Stimulated activated CD4-positive, alpha-beta T cell treated with anti-CD3 and anti-CD28 coated beads, Interleukin-2, amount 100 ng/mL, for 48 hours (primary cell): ENCODE measurements around the gene C17orf50.

Experiments used
- DNase-seq, 2 donors: peaks; one replicate each; pipeline ENCODE4 v3.0.0-alpha.2; 2020

The C17orf50 gene

DNA sequence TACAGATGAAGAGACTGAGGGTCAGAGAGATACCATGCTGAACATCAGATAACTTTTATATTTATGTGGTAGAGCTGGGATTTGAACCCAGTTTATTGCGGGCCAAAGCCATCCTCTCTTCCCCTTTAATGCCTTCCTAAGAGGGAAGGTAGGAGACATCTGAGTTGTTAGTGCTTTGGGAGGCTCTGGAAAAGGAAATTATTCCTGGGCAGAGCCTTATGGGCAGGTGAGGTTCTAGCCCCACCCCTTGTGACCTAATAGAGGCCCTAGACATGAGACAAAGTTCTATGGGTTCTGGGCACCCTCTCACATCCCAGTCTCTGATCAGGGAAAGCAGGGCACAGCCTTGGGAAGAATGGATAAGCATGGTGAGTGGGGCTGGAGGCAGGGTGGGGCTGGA is at the start of gene C17orf50:
TSS of gene C17orf50 (plus strand) at position 301 of the 400 bp plus-strand sequence. CDS start at position 356, 55 bp downstream.
- DNase-seq, result no peak

DNA sequence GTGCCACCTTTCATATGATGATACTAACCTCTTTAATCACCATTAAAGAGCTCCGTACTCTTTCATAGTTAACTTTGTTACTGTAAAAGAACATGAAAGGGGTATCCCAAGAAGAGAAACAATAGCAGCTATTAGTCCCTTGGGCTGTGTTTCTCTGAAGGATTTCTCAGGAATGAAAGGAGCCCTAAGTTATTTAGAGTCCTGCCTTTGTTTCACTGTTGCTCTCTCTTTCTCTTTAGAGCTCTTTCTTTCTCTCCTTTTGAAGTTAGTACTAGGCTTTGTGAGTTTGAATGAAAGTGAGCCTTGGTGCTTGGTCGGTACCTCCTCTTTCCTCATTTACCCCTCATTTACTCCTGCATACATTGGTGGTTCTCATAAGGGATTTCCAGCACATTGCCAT is 49.7 kb upstream of the C17orf50 start:
- DNase-seq, result no peak

DNA sequence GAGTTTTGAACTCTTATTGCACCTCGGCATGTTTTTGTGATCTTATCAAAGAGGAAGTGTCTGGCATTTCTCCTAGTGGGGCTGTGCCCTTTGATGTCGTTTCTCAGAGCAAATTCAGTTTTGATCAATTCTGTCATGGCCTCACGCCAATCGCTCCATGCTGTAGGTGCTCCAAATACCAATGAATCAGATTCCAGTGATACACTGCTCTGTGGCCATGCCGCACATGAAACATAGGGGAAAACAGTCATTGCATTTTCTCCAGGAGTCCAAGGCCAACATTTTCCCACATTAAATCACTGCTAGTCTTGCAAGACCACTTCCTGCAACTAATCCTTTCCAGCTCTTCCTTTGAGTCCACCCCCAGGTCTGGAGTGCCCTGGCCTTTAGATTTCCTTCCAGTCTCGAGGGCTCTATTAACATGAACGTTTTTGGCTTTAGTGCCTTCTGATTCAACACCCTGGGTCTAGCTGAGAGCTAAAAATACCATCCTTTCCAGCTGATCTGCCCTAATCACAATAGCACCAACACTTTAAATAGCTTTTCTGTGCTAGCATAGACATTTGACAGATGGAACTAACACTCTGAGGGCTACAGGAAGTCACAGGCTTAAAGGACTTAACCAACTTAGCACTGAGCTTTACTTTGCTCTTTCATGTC is 47.5 kb upstream of the C17orf50 start:
- no peak for DNase-seq

DNA sequence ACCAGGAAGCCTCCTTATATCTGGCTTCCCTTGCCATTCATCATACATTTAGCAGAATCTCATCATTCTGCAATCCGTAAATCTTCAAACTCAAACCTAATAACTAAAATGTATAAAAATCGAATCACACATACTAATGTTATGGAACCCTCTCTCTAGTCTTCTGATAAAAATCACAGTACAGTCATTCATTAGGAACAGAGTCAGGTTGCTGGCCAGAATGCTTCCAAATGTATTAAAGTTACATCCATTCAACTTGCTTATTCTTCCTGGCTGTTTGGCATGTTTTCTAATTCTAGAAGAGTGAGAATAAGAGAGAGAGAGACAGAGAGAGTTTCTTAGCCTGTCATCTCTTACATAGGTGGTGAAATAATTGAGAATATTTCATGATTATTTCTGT is 45.7 kb upstream of the C17orf50 start:
- no peak for DNase-seq

DNA sequence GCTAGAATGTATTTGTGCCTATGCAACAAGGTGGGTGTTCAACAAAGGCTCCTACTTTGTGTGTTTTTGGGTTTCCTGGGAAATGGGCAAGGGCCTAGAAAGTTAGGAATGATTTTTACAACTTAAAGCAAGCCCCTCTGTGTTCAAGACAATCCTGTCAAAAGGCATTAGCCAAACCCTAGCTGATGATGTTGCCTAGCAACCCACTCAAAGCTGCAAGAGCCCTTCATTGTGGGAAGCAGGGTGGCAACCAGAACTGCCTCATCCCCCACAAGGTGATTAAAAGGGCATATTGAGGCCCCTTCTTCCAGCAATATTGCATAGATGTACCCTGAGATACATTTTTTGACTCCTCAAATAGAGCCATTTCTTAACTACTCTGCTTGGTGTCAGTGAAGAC is 45.3 kb upstream of the C17orf50 start:
- DNase-seq, result no peak

DNA sequence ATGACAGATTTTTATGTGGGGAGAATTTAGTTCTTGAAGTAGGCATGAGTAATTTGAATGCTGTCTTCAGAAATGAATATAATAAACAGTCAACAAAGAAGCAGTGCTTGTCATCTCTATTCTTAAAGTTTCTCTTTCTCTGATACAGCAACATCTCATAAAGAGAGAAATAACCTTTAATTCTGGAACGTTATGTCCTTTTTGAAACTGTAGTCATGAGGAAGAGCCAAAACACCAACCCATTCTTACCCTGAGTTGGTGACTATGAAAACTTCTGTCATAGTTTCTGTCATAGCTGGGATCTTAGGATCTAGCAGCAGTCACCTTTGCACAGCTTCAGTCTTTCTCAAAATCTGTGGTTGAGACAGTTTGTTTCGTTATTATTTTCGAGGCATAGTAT is 44.5 kb upstream of the C17orf50 start:
- no peak for DNase-seq

DNA sequence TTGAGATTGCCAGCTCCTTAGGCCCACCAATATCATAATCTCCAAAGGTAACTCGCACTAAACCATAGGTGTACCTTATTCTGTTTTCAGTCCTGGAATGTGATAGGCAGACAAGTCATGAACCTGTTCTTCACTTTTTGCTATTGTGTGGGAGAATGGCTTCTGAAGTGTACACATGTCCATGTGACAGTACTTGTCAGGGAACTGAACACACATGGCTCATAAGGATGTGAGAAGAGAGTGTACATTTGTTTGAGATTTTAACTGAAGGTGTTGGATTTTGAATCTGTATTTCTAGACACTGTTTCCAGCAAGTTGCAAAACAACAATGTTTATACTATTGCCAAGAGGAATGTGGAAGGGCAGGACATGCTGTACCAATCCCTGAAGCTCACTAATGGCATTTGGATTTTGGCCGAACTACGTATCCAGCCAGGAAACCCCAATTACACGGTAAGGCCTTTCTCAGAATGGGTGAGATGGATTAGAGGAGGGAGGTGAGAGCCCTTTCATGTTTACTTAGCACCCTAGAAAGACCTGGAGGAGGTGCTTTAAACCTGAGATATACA is 43.7 kb upstream of the C17orf50 start:
- no peak for DNase-seq

DNA sequence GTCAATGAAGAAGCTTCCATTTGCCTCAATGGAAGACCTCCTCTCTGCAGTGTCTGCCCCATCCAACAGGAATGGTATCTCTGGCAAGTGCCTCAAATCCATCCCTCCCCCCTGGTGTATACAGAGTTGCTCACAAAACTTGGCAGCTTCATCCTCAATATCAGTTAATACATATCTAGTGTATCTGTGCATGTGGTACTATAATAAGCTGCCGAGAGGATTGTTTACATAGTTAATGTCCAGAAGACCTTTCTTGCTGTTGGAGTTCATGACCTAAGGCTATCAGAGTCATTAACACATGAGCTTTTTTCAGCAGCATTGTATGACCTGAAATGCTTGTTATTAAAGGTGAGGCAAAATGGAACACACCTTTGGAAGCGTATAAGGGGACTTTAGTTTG is 43.2 kb upstream of the C17orf50 start:
- DNase-seq, result no peak

DNA sequence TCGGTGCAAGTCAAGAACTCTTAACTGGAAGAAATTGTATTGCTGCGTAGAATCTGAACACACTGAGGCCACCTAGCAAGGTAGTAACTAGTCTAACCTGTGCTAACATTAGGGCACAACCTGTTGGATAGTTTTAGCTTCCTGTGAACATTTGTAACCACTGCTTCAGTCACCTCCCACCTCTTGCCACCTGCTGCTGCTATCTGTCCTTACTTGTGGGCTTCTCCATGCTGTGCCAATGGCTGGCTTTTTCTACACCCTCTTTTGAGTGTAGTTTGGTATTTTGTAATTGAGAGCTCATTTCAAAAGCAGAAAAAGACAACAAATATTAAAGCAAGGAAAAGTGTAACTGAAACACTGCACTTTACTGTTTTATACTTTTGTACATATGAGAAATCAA is 37.0 kb upstream of the C17orf50 start:
- DNase-seq, result no peak

DNA sequence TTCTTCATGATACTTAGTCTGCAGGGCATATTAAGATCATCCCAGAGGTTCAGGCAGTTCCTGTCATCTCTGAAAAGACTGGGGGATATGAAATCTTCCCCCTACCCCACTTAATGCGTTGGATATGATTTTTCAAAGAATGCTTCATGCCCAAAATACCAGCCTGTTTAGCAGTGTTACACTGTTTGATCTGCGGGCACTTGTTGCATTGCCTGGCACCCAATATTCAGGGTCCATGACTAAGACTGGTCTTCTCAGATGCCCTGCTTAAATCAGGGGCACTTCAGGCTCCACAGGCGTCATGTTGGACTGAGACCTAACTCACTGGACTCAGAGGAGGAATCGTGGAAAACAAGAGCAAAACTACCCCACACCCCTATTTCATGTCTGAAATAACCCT is 35.6 kb upstream of the C17orf50 start:
- no peak for DNase-seq

DNA sequence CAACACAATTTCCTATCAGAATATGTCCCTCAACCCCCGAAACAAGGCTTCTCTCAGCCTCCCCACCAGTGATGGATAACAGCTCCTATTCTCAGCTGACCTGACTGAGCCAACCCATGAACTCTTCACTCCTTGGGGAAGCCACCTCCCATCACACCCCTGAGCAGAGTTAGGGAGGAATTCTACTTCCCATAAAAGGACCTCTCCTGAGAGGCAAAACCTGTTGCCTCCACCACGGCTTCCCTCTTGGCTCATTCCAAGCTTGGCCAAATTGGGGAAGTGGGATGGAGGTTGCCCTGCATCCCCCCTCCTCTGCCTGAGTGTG is 34.9 kb upstream of the C17orf50 start:
- no peak for DNase-seq

DNA sequence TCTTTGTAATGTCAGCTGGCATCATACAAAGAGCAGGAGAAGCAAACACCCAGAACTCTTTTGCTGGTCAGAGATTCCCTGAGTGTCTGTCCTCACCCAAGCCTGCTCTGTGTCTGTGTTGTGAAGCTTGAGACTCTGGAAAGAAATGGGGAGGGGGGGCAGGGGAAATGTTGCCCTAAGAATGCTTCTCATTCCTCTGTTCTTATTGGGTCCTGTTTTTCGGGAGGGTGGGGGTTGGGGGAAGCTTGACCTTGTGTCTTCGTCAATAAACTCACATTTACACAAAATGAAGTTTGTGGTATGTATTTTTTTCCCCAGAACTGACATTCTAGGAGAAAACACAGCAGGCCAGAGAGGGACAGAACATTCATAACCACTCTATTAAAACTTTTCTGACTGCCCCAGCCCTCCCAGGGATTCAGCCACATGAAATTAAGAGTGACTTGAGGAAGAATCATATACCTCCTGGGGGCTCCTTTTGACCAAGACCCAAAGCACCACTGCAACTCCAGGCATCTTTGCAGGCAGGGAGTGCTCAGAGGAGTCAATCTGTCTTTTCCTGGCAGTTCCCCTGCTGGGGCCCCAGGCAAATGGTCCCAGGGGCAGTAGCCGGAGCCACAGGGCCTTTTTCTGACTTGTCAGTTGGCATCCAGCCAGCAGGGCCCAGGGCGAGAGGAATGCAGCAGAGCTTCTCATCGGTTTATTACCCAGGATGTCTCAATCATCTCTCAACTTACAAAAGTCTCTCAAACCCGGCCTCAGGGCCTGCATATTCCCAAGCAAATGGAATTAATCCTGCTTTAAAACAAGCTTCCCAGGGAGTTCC is 34.3 kb upstream of the C17orf50 start:
- no peak for DNase-seq

DNA sequence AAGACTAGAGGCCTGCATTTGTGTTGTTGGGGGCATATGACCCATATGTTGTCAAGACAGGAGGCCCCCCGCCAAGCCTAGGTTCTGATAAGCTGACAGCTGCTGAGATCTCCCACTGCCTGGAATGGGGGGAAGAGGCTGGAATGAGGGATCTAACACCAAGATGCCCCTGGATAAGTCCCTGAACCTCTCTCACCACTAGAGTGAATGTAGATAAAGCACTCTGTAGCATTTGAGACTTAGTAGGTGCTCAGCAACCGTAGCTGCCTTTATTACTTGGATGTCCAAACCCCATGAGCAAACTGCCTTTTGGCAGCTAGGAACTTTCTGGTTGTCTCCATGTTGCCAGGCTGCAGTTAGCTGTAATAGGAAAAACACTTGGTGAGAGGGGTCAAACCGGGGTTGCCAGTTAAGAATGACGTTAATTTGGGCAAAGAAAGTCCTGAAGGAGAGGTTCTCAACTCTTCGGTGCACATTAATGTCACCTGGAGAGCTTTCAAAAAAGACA is 33.7 kb upstream of the C17orf50 start:
- no peak for DNase-seq

DNA sequence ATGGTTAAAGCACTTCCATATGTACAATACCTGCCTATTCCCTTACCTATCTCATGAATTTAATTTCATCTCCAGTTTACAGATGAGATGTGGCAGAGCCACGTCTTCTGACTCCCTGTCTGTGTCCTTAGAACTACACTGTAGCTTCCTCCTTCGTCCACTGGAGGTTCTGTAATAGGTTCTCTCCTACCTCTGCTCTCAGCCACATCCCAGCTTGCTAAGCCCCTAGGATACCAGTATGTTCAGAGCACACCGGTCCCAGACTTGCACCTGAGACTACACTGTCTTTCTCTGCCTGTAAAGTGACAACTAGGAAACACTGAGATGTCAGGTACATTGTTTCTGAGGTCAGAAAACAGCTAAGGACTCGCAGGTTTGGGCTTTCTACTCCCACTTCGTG is 33.1 kb upstream of the C17orf50 start:
- DNase-seq, result no peak

DNA sequence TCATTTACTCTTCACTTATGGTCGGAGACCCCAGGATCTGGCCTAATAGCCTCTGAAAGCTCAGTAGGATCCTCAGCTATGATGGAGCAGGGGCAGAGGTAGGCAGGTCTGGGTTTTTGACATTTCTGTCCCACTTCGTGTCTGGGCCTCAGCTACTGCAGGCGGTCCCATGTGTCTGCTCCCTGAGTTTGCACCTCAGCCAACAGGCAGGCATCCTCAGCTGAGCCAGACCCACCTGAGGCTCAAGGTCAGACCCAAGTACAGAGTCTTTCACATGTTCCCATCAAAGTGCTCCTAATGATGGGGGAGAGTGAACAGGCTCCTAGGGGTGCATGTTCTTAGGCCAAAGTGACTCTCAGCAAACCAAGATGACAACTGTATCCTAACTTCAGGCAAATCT is 32.1 kb upstream of the C17orf50 start:
- no peak for DNase-seq

DNA sequence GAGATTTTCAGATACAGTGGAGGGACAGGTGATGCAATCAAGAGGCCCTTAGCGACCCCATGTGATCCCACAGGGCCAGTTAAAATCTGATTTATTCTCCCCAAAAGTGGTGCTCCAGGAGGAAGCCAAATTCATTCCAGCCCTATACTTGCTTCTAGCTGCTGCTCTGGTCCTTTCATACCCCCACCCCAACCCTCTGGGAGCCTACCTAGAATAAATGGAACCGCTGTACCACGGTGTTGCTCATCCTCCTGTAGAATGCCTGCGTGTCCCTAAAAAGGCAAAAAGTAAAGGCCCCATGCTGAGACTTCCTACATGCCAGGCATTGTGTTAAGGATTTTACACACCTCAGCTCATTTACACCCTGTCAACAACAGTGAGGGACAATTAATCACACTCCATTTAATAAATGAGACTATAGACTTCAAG is 31.3 kb upstream of the C17orf50 start:
- DNase-seq, result no peak

DNA sequence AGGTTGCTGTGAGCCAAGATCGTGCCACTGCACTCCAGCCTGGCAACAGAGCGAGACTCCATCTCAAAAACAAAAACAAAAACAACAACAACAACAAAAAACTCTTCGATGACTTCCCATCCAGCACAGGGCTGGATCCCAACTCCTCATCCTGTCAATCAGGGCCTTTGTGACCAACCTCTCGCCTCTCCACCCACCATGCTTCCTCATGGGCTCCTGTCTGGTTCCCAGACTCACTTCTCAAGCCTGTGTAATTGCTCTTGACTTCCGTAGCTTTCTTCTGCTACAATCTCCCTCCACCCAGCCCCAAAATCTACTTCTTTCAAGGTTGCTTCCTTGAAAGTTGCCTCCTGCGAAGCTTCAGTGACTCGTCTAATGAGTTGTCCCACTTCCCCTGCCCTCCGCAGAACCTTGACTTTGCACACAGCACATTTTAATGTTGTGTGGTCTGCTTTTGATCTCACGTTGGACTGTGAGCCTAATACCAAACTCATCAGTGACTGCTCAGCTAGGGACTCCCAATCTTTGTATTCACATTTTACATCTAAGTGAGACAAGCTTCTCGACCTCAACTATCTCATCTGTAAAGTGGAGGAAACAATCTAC is 30.2 kb upstream of the C17orf50 start:
- no peak for DNase-seq

DNA sequence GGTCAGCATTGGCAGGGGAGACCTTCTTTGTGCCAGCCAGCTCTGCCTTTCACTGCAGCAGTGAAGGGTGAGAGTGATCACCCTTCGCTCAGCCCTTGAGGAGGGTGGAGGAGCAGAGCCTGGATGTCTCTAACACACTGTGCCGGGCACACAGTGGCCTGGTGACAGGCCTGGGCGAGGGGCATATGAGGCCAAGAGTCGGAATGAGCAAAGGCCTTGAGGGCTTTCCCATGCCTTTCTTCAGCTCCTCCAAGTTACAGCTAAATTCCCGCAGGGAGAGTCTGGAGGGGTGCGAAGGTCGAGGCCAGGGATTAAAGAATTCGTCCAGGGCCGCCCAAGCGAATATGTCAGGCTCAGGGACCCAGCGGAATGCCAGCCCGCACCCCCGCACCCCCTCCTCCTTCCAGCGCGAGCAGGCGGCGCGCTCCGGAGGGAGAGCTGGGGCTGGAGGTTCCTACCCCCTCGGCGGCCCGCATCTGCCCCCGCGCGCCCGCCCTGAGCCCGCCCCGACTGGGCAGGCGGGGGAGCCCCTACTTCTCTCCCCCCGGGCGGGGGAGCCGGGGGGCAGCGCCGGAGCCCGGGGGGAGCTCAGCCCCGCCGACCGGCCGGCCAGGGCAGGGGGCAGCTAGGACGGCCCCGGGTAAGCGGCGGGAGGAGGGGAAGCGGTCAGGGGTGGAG is 29.3 kb upstream of the C17orf50 start, which contains the start of gene RASL10B:
TSS of gene RASL10B (plus strand) at position 401 of the 678 bp plus-strand sequence. CDS start 3,546 bp downstream, outside the sequence.
- DNase-seq, result peak; percentile 31 to 47

DNA sequence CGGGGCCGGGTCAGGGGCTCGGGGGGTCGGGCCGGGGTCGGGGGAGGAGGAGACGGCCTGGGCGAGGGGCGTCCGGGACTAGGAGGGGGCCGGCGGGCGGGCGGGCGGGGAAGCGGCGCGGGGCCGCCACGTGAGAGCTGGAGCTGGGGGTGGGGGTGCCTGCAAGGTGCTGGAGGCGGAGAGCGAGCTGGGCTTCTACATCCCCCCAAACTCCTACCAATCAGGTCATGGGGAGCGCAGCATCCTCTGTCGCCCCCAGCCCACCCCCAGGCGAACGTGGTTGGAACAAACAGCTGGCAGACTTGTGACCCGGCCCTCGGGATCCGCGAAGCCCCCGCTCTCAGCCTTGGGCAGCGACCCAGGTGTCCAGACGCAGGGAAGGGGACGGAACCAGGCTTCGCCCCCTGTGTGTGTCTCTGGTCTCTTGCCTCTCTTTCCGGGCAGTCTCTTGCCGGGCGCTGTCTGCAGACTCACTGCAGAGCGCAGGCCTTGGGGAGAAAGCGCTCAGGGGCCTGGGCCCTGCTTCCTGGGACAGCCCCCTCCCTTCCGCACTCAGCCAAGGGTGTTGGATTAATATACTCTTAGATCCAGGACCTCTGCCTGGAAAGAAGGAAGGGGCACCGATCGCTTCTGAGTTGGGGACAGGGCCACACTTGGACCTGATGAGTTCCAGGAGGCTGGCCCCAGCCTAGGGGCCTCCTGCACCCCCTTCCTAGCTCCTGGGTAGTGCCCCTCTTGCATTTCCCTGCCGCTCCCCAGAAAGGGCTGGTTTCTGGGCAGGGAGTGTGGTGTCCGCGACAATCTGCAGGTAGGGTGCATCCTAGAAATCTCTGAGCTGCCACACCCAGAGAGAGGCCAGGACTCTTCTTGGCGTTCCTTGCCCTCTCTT is 28.5 kb upstream of the C17orf50 start:
- no peak for DNase-seq

DNA sequence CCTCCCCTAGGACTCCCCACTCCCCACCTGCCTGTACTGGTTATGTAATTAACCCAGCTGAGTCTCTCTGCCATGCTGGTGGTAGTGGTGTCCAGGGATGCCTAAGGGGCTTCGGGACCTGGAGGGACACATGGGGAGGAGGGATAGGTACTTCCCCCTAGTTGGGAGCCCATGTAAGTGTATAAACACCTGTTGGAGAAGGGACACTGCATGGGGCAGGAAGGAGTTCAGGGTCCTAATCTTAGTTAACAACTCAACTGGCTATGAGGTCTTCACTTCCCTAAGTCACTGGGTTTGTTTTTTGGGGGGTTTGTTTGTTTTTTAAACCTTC is 27.9 kb upstream of the C17orf50 start:
- no peak for DNase-seq

DNA sequence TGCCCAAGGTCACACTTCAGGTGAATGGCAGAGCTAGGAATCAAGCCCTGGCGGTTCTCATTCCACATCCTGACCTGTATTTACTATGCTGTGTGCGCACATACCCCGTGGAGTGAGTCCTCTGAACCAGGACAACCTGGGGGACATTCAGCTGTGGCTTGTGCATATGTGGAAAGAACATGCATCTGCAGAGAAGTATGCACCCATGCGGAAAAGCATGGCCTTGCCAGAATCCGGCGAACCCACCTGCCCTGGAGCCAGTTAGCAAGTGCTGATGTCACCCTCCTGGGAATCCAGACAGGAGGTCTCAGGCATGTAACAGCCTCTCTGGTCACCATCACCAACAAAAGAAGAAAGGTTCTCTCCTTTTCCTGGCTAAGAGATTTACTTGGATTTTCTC is 27.3 kb upstream of the C17orf50 start:
- DNase-seq, result no peak

DNA sequence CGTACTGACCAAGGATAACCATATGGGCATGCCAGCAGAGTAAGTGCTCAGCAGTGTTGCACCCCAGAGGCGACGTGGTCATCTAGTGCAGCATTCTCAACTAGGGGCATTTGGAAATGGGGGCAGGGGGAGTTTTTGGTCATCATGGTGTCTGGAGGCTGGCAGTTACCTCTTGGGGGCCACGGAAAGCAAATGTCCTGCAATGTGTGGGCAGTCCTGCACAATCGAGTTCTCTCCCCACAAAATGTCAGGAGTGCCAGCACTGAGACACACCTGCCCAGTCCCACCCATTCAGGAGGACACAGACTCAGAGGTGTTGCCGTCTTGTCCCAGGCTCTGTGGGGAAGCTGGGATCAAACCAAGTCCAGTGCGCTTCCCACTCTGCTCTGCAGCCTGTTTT is 26.3 kb upstream of the C17orf50 start:
- no peak for DNase-seq
